Putamen (tissue), 1 donor: ENCODE data around the gene HAO1.
A peak's percentile ranks its signal among the peaks of the same experiment; 100 is the strongest.
"Not testable (repeated sequence)": the region's sequence is repeated elsewhere in the genome, so short reads cannot be mapped to it uniquely, and the experiment has no call there.

ENCODE experiments used
- DNase-seq: peaks from one replicate; pipeline ENCODE4 v3.0.0-alpha.2; 2016; ENCODE audit warnings: low spot score

Gene HAO1

GRCh38 chr20:7940341-7940740 is at the start of gene HAO1:
Gene HAO1 (minus strand): TSS chr20:7940458. CDS start chr20:7940422, 36 bp downstream.
- DNase-seq = no peak

- DNase-seq = no peak
Observed at GRCh38 chr20:7989379-7989778, 49.1 kb upstream of the HAO1 start.

- DNase-seq = no peak
Observed at GRCh38 chr20:7985916-7986315, 45.7 kb upstream of the HAO1 start.

GRCh38 chr20:7984192-7984591 is 43.9 kb upstream of the HAO1 start:
- no peak for DNase-seq

GRCh38 chr20:7981374-7981773 is 41.1 kb upstream of the HAO1 start:
- no peak for DNase-seq

GRCh38 chr20:7980332-7981046 is 40.2 kb upstream of the HAO1 start:
- DNase-seq = peak; percentile 44

GRCh38 chr20:7977709-7978108 is 37.5 kb upstream of the HAO1 start:
- no peak for DNase-seq

- no peak for DNase-seq
Observed at GRCh38 chr20:7975851-7976414, 35.7 kb upstream of the HAO1 start.

- DNase-seq = no peak
Observed at GRCh38 chr20:7974785-7975435, 34.7 kb upstream of the HAO1 start.

GRCh38 chr20:7971536-7972280 is 31.4 kb upstream of the HAO1 start:
- no peak for DNase-seq

GRCh38 chr20:7967199-7967844 is 27.1 kb upstream of the HAO1 start:
- no peak for DNase-seq

- DNase-seq = no peak
Observed at GRCh38 chr20:7966176-7966575, 25.9 kb upstream of the HAO1 start.

GRCh38 chr20:7959484-7959883 is 19.2 kb upstream of the HAO1 start:
- DNase-seq = no peak

GRCh38 chr20:7956561-7956960 is 16.3 kb upstream of the HAO1 start:
- DNase-seq = not testable (repeated sequence)

GRCh38 chr20:7950387-7950786 is 10.1 kb upstream of the HAO1 start:
- no peak for DNase-seq

GRCh38 chr20:7943891-7944290 is 3.6 kb upstream of the HAO1 start:
- DNase-seq = no peak

GRCh38 chr20:7939663-7940062 is 595 bp downstream of the HAO1 start:
- DNase-seq = no peak

GRCh38 chr20:7938058-7938457 is 2.2 kb downstream of the HAO1 start:
- no peak for DNase-seq

- DNase-seq = no peak
Observed at GRCh38 chr20:7937328-7937727, 2.9 kb downstream of the HAO1 start.

GRCh38 chr20:7935027-7935551 is 5.2 kb downstream of the HAO1 start:
- DNase-seq = no peak

- no peak for DNase-seq
Observed at GRCh38 chr20:7933346-7933745, 6.9 kb downstream of the HAO1 start.

GRCh38 chr20:7930343-7930742 is 9.9 kb downstream of the HAO1 start:
- DNase-seq = no peak
